Posterior vena cava (tissue), 2 donors: ENCODE results near the gene ALLC. TPM values are rescaled to one million over a fixed set of nuclear protein-coding genes. Genes with fewer than 3 reads are reported as not detected.
"Not testable (repeated sequence)": the region's sequence is repeated elsewhere in the genome, so short reads cannot be mapped to it uniquely, and the experiment has no call there.

Source experiments
- DNase-seq: peaks from one replicate; pipeline ENCODE4 v3.0.0-alpha.2; 2020; ENCODE audit warnings: low spot score
- intact Hi-C, 2 donors: fragments of 100-400 bp; cut with DNase I; formaldehyde crosslinking; loops; one replicate each; pipeline versions ENCODE4 v1.14.1 to v1.14.2; 2022 to 2023
- long read RNA-seq, 2 donors: library from polyadenylated mRNA; unstranded; transcript quantifications; one replicate each; pipeline ENCODE4 v2.0.0, GENCODE V29; 2020 to 2021
- total RNA-seq, 2 donors: library from RNA; stranded (reverse); fragmentation: NEBNext Ultra II Directional; extraction: Animal tissue kit (Norgen Biotek cat#: 25700); gene quantifications; one replicate each; pipeline ENCODE4 v1.2.1, GENCODE V29; 2021
- donor health status: DM: yes; HTN: yes; CAD: no.
- donor health status: DM: yes; HTN: yes; CAD: no.

The ALLC gene
- not detected for total RNA-seq
- long read RNA-seq, donor 1 = 0 reads
- long read RNA-seq, donor 2 = 0 reads

GRCh38 chr2:3657881-3658280, at the start of gene ALLC:
TSS of gene ALLC (plus strand) at chr2:3658200. CDS start at chr2:3671158, 12,958 bp downstream.
- intact Hi-C loops = no loop called here
- no peak for DNase-seq

DNA sequence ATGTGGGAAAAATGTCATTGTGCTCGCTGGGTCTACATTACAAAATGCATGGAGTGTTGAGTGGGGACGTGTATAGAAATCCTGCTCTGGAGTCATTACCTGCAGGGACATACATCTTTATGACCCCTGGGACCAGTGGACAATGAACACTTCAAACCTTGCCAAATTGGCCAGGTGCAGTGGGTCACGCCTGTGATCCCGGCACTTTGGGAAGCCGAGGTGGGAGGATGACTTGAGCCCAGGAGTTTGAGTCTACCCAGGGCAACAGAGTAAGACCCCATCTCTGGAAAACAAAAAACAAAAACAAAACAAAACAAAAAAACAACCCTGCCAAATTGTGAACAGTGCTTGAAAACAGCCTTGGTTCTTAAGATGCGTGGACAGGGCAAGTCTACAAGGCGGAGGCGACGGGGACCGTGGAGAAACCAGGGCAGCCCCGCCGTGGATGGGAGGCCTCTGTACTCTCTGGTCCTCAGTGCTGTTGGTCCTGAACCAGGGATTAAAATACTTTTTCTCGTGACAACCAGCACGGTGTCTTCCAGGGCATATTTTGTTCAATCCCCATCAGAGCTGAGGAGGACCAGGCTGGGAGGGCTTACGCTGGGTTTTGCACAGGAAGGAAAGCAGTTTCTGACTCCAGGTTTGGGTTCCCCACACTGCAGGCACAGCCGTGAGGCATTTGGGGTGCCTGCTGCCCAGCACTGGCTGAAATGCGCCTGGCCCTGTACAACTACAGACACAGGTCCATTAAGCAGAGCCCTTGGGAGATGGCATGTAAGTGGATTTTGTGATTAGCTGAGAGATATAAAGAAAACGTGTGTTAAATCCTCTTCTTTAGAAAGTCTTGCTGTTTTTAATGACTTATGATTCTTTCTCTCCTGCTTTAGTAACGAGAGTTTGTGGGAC, 49.4 kb upstream of the ALLC start:
- peak; percentile 69 for DNase-seq
- intact Hi-C loops = no loop called here

- DNase-seq, intact Hi-C loops: not testable (repeated sequence)
Observed at GRCh38 chr2:3609279-3609673, 48.7 kb upstream of the ALLC start.

GRCh38 chr2:3610415-3610814, 47.6 kb upstream of the ALLC start:
- peak; percentile 43 for DNase-seq
- intact Hi-C loops = no loop called here

DNA sequence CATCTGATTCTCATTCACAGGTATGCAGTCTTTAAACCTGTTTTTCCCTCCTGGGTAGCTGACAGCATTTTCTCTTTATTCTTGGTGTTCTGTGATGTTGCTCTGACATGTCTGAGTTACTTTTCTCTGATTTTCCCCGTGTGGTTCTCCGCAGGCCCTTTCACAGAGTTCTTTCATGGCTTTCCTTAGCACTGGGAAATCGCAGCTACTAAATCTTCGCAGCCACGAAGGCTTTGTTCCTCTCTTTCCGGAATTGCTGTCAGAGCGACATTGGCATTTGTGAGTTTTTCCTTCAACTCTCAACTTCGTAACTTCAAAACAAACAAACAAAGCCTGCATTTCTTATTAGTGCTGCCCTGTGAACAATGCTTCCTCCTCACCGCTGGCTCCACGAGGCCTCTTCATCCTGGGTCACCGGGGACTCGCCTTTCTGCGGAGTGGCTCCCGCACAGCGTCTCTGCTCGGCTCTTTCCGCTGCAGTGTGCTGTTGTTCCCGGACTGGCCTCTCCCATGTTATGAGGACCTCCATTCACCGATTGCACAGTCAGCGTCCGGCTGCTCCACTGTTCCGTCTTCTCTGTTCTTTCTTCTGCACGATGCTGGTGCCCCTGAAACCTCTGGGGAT, 47.0 kb upstream of the ALLC start:
- peak; percentile 58 for DNase-seq
- intact Hi-C loops = no loop called here

DNA sequence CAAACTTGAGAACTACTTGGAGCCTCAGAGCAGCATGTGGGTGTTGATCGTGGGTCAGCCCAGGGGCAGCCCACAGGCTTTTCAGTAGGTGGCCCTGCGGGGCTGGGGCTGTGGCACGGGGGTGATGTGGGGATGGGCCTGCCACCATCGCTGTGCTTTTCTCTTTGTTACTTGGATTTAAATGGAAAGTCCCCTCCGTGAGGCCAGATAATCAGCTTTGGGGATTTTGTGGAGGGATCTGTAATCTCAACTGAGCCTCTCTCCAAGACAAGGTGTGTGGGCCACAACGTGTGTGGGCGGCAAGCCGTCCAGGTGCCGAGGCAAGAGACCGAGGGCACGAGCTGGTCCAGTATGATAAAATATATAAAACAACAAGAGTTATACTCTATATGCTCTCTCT, 46.4 kb upstream of the ALLC start:
- no peak for DNase-seq
- intact Hi-C loops = no loop called here

GRCh38 chr2:3612639-3613523, 45.1 kb upstream of the ALLC start:
- peak; percentile 78 for DNase-seq

GRCh38 chr2:3613524-3613905, 44.5 kb upstream of the ALLC start:
- intact Hi-C loops = no loop called here
- DNase-seq = no peak

More at GRCh38 chr2:3612639-3613523, 45.1 kb upstream of the ALLC start:
- intact Hi-C loops = no loop called here

DNA sequence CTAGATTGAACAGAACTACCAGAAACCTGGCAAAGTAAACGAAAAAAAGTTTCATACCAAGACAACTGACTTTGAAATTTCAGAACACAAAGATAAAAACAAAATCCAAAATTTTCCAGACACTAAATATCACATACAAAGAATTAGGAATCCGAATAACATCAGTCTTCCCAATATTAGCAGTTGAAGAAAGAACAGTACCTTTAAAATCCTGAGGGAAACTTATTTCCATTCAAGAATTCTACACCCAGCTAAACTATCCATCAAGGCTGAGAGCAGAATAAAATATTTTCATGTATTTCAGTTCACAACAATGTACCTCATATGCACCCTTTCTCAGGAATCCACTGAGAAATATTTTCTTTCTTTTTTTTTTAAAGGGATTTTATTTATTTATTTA, 43.3 kb upstream of the ALLC start:
- DNase-seq, intact Hi-C loops: not testable (repeated sequence)

GRCh38 chr2:3615541-3616200, 42.3 kb upstream of the ALLC start:
- peak; percentile 38 for DNase-seq
- intact Hi-C loops = not testable (repeated sequence)

DNA sequence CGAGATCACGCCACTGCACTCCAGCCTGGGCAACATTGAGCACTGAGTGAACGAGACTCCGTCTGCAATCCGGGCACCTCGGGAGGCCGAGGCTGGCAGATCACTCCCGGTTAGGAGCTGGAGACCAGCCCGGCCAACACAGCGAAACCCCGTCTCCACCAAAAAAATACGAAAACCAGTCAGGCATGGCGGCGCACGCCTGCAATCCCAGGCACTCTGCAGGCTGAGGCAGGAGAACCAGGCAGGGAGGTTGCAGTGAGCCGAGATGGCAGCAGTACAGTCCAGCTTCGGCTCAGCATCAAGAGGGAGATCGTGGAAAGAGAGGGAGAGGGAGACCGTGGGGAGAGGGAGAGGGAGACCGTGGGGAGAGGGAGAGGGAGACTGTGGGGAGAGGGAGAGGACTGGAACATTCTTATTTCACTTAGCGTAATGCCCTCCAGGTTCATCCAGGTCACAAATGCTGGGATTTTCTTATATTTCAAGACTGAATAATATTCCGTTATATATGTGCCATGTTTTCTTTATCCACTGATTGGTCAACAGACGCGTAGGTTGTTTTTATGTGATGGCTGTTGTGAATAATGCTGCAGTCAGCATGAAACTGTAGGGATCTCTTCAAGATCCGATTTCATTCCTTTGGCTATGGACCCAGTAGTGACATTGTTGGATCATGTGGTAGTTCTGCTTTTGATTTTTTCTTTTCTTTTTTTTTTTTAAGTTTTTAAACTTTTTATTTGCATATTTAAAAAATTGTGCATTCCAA, 41.4 kb upstream of the ALLC start:
- intact Hi-C loops = not testable (repeated sequence)
- DNase-seq = peak; percentile 31

DNA sequence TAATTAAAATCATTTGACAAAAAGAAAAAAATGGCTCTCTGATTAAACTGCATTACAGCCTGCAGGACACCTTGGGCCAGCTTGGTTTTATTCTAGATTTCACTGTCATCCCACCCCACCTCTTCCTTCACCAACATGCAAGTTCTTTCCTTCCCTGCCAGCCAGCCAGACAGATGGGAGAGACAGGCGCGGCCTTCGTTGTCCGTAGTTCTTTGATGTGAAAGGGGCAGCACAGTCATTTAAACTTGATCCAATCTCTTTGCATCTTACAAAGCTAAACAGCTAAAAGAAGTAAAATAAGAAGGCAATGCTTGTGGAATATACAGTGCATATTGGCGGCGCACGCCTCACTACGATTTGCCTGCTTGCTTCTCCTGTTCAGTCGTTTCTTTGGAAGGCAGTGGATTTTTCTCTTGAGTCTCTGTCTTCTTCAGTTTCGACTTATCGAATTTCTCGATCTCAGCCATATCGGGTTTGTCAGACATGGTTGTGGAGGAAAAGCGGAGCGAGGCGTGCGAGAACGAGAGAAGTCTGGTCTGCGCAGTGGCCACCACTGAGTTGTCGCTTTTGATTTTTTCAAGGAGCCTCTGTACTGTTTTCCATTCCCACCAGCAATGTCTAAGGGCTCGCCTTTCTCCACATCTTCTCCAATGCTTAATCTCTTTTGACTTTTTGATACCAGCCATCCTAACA, 40.7 kb upstream of the ALLC start:
- intact Hi-C loops = no loop called here
- DNase-seq = peak; percentile 52

- no peak for DNase-seq
- intact Hi-C loops = no loop called here
Observed at GRCh38 chr2:3618367-3618766, 39.6 kb upstream of the ALLC start.

DNA sequence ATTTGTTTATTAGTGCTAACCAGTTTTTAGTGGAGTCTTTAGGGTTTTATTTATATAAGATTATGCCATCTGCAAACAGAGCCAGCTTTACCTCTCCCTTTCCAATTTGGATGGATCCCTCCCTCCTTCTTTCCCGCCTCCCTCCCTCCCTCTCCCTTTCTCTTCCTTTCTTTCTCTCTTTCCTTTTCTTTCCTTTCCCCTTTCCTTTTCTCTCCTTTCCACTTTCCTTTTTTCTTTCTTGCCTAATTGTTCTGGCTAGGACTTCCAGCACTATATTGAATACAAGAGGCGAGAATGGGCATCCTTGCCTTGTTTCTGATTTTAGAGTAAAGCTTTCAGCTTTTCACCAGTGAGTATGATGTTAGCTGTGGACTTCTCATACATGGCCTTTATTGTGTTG, 39.0 kb upstream of the ALLC start:
- DNase-seq = no peak
- intact Hi-C loops = no loop called here

DNA sequence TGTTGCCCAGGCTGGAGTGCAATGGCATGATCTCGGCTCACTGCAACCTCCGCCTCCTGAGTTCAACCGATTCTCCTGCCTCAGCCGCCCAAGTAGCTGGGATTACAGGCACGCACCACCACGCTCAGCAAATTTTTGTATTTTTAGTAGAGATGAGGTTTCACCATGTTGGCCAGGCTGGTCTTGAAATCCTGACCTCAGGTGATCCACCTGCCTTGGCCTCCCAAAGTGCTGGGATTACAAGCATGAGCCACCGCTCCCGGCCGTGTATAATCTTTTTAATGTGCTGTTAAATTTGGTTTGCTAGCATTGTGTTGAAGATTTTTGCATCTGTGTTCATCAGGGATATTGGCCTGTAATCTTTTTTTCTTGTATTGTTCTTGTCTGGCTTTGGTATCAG, 38.3 kb upstream of the ALLC start:
- intact Hi-C loops = not testable (repeated sequence)
- DNase-seq = peak; percentile 31

GRCh38 chr2:3620834-3621233, 37.2 kb upstream of the ALLC start:
- intact Hi-C loops = no loop called here
- no peak for DNase-seq

- intact Hi-C loops = no loop called here
Observed at GRCh38 chr2:3622967-3623366, 35.0 kb upstream of the ALLC start.

More at GRCh38 chr2:3622967-3623366, 35.0 kb upstream of the ALLC start:
- DNase-seq = no peak
